ENCODE results near the gene CTNNBL1. TPM values are rescaled to one million over a fixed set of nuclear protein-coding genes. Genes with fewer than 3 reads are reported as not detected.

CTNNBL1 gene
- total RNA-seq, 2 experiments from 2014 or later, result 31.1 to 33.4 TPM

GRCh38 chr20:37801921-37802320 lies 108.1 kb downstream of the CTNNBL1 start:
- DNase-seq (no peak), ATAC-seq (ENCODE audit: poor library complexity) (no peak)
- no peaks in the 10 kb centered on the region for H3K9me3 ChIP-seq (ENCODE audit: control insufficient read depth in 1 of 2, insufficient read depth in 1 of 2, low read length in 2 of 2)
- no peaks in the 10 kb centered on the region for H3K27me3 ChIP-seq (ENCODE audit: control insufficient read depth in 1 of 2, insufficient read depth in 2 of 2, low read length in 2 of 2)
- H3K36me3 Mint-ChIP-seq (ENCODE audit: low read depth), result peaks cover 51% of the 10 kb centered on the region
- ChIA-PET CTCF (no interaction called here), POLR2A (no interaction called here)
- TF ChIP-seq CTCF (IDR thresholded peaks at IDR 0.05), result no peak
- no peaks in the 10 kb centered on the region for H3K4me1 Mint-ChIP-seq (ENCODE audit: low read depth)
- no peaks in the 10 kb centered on the region for H3K27me3 Mint-ChIP-seq
- peaks cover 52% of the 10 kb centered on the region for H3K36me3 ChIP-seq (ENCODE audit: insufficient read depth, low read length)
- intact Hi-C loops (cut with DNase I, micrococcal nuclease), result no loop called here
- H3K4me3 ChIP-seq (ENCODE audit: low read length), result no peak overlapping the region
- no peak overlapping the region for H3K27ac Mint-ChIP-seq
- no peak overlapping the region for H3K4me3 Mint-ChIP-seq
- H3K4me1 ChIP-seq (ENCODE audit: insufficient read depth, low read length), result no peaks in the 10 kb centered on the region
- H3K9me3 Mint-ChIP-seq, result no peaks in the 10 kb centered on the region
- no peak overlapping the region for H3K27ac ChIP-seq (ENCODE audit: low read depth in 1 of 2, low read length in 2 of 2)

- H3K4me1 ChIP-seq (ENCODE audit: insufficient read depth, low read length), result no peaks in the 10 kb centered on the region
- peaks cover 48% of the 10 kb centered on the region for H3K36me3 ChIP-seq (ENCODE audit: insufficient read depth, low read length)
- H3K4me3 Mint-ChIP-seq, result no peak overlapping the region
- H3K27me3 ChIP-seq (ENCODE audit: control insufficient read depth in 1 of 2, insufficient read depth in 2 of 2, low read length in 2 of 2), result no peaks in the 10 kb centered on the region
- H3K4me3 ChIP-seq (ENCODE audit: low read length), result no peak overlapping the region
- H3K4me1 Mint-ChIP-seq (ENCODE audit: low read depth), result no peaks in the 10 kb centered on the region
- ATAC-seq (ENCODE audit: poor library complexity) (no peak), DNase-seq (peak in 1 of 14 experiments; percentile 2)
- H3K27me3 Mint-ChIP-seq, result no peaks in the 10 kb centered on the region
- intact Hi-C loops (cut with DNase I, micrococcal nuclease), result no loop called here
- no peaks in the 10 kb centered on the region for H3K9me3 Mint-ChIP-seq
- no peak overlapping the region for H3K27ac Mint-ChIP-seq
- H3K9me3 ChIP-seq (ENCODE audit: control insufficient read depth in 1 of 2, insufficient read depth in 1 of 2, low read length in 2 of 2), result no peaks in the 10 kb centered on the region
- TF ChIP-seq CTCF (IDR thresholded peaks at IDR 0.05), result no peak
- peaks cover 68% of the 10 kb centered on the region for H3K36me3 Mint-ChIP-seq (ENCODE audit: low read depth)
- CTCF ChIA-PET, result no interaction called here
- no peak overlapping the region for H3K27ac ChIP-seq (ENCODE audit: low read depth in 1 of 2, low read length in 2 of 2)
- POLR2A ChIA-PET, result no interaction called here
Observed at GRCh38 chr20:37803438-37804307, 109.8 kb downstream of the CTNNBL1 start.

GRCh38 chr20:37804584-37805566 lies 111.0 kb downstream of the CTNNBL1 start:
- Mint-ChIP-seq H3K4me3 (no peak overlapping the region), H3K36me3 (ENCODE audit: low read depth) (peaks cover 79% of the 10 kb centered on the region), H3K9me3 (no peaks in the 10 kb centered on the region), H3K27me3 (no peaks in the 10 kb centered on the region), H3K4me1 (ENCODE audit: low read depth) (no peaks in the 10 kb centered on the region), H3K27ac (no peak overlapping the region)
- no peaks in the 10 kb centered on the region for H3K9me3 ChIP-seq (ENCODE audit: control insufficient read depth in 1 of 2, insufficient read depth in 1 of 2, low read length in 2 of 2)
- TF ChIP-seq CTCF (IDR thresholded peaks at IDR 0.05), result no peak
- H3K4me1 ChIP-seq (ENCODE audit: insufficient read depth, low read length), result no peaks in the 10 kb centered on the region
- ChIA-PET POLR2A (no interaction called here), CTCF (no interaction called here)
- intact Hi-C loops (cut with DNase I, micrococcal nuclease), result no loop called here
- H3K27ac ChIP-seq (ENCODE audit: low read depth in 1 of 2, low read length in 2 of 2), result no peak overlapping the region
- peak in 2 of 14 experiments; percentile 8 to 13 for DNase-seq
- H3K4me3 ChIP-seq (ENCODE audit: low read length), result no peak overlapping the region
- H3K27me3 ChIP-seq (ENCODE audit: control insufficient read depth in 1 of 2, insufficient read depth in 2 of 2, low read length in 2 of 2), result no peaks in the 10 kb centered on the region
- ATAC-seq (ENCODE audit: poor library complexity), result no peak
- peaks cover 39% of the 10 kb centered on the region for H3K36me3 ChIP-seq (ENCODE audit: insufficient read depth, low read length)

Data from CD4-positive, alpha-beta T cell (primary cell).